Mesenchymal stem cell (in vitro differentiated cells and primary cell): ENCODE results near the gene PANK2.

Experiments
- DNase-seq: peaks from one replicate; pipeline ENCODE4 v3.0.0-alpha.2; 2013
- H2AFZ ChIP-seq: one replicate; pipeline ENCODE4 v1.6.1; 2013; ENCODE audit warnings: low read depth, mild to moderate bottlenecking, control low read depth, inconsistent platforms, low read length, moderate library complexity
- H2AK5ac ChIP-seq: 2 replicates; pipeline ENCODE4 v1.6.1; 2013; ENCODE audit warnings: low read length, moderate library complexity, mild to moderate bottlenecking, inconsistent platforms; ENCODE audit not compliant: severe bottlenecking
- H2BK120ac ChIP-seq: one replicate; pipeline ENCODE4 v1.6.1; 2013; ENCODE audit warnings: low read depth, mild to moderate bottlenecking, inconsistent platforms, low read length, moderate library complexity
- H2BK12ac ChIP-seq, 2 experiments: one replicate each; pipeline ENCODE4 v1.6.1; 2013; ENCODE audit warnings: inconsistent platforms in 2 of 2, low read length in 2 of 2, mild to moderate bottlenecking in 2 of 2, moderate library complexity in 2 of 2, control low read depth in 1 of 2
- H2BK15ac ChIP-seq: one replicate; pipeline ENCODE4 v1.6.1; 2013; ENCODE audit warnings: mild to moderate bottlenecking, low read depth, inconsistent platforms; ENCODE audit not compliant: poor library complexity, severe bottlenecking
- H2BK5ac ChIP-seq: 2 replicates; pipeline ENCODE4 v1.6.1; 2013; ENCODE audit warnings: low read depth, mild to moderate bottlenecking, low read length, control low read depth, inconsistent platforms; ENCODE audit not compliant: poor library complexity, severe bottlenecking
- H3K14ac ChIP-seq, 2 experiments: one replicate each; pipeline ENCODE4 v1.6.1; 2013; ENCODE audit warnings: inconsistent platforms in 2 of 2, low read length in 2 of 2, control low read depth in 1 of 2, mild to moderate bottlenecking in 1 of 2, moderate library complexity in 1 of 2
- H3K18ac ChIP-seq, 2 experiments: one replicate each; pipeline ENCODE4 v1.6.1; 2013; ENCODE audit warnings: inconsistent platforms in 2 of 2, low read length in 2 of 2, control low read depth in 1 of 2, low read depth in 1 of 2, mild to moderate bottlenecking in 1 of 2
- H3K23ac ChIP-seq, 2 experiments: one replicate each; pipeline ENCODE4 v1.6.1; 2013; ENCODE audit warnings: inconsistent platforms in 2 of 2, low read length in 2 of 2, mild to moderate bottlenecking in 2 of 2, moderate library complexity in 2 of 2, control low read depth in 1 of 2
- H3K27ac ChIP-seq: 2 replicates; pipeline ENCODE4 v1.5.1; 2013; ENCODE audit warnings: mild to moderate bottlenecking, moderate library complexity, low read length, control low read depth, inconsistent platforms; ENCODE audit not compliant: poor library complexity, severe bottlenecking
- H3K27me3 ChIP-seq, 2 experiments: 2 replicates each; pipeline versions ENCODE4 v1.6.1 to v1.7.0; 2013; ENCODE audit warnings: low read length in 2 of 2, mild to moderate bottlenecking in 2 of 2, moderate library complexity in 2 of 2, control low read depth in 1 of 2, inconsistent platforms in 1 of 2; ENCODE audit not compliant: control insufficient read depth in 1 of 2, insufficient read depth in 1 of 2
- H3K36me3 ChIP-seq, 2 experiments: 2 replicates each; pipeline versions ENCODE4 v1.6.1 to v1.7.0; 2013; ENCODE audit warnings: low read length in 2 of 2, control low read depth in 1 of 2, inconsistent platforms in 1 of 2, low read depth in 1 of 2, mild to moderate bottlenecking in 1 of 2; ENCODE audit not compliant: insufficient read depth in 2 of 2, control insufficient read depth in 1 of 2
- H3K4ac ChIP-seq, 2 experiments: one replicate each; pipeline ENCODE4 v1.6.1; 2013; ENCODE audit warnings: inconsistent platforms in 2 of 2, low read length in 2 of 2, mild to moderate bottlenecking in 2 of 2, moderate library complexity in 2 of 2, control low read depth in 1 of 2, low read depth in 1 of 2
- H3K4me1 ChIP-seq: 2 replicates; pipeline ENCODE4 v1.6.1; 2013; ENCODE audit warnings: low read depth, low read length, control low read depth; ENCODE audit not compliant: control insufficient read depth, insufficient read depth
- H3K4me2 ChIP-seq: 2 replicates; pipeline ENCODE4 v1.6.1; 2013; ENCODE audit warnings: low read length, mild to moderate bottlenecking, inconsistent platforms; ENCODE audit not compliant: poor library complexity, severe bottlenecking
- H3K4me3 ChIP-seq, 2 experiments: 2 replicates each; pipeline versions ENCODE4 v1.5.1 to v1.7.0; 2013; ENCODE audit warnings: low read length in 2 of 2, mild to moderate bottlenecking in 2 of 2, control low read depth in 1 of 2, low read depth in 1 of 2; ENCODE audit not compliant: insufficient read depth in 1 of 2
- H3K79me1 ChIP-seq: replicated peaks from 2 replicates; pipeline ENCODE4 v1.6.1; 2013; ENCODE audit warnings: mild to moderate bottlenecking, control low read depth, low read length, inconsistent platforms; ENCODE audit not compliant: poor library complexity, severe bottlenecking
- H3K9ac ChIP-seq: 2 replicates; pipeline ENCODE4 v1.7.0; 2013; ENCODE audit warnings: mild to moderate bottlenecking, low read length, moderate library complexity
- H3K9me3 ChIP-seq: 2 replicates; pipeline ENCODE4 v1.7.0; 2013; ENCODE audit warnings: mild to moderate bottlenecking, low read length; ENCODE audit not compliant: control insufficient read depth
- H4K8ac ChIP-seq: one replicate; pipeline ENCODE4 v1.6.1; 2013; ENCODE audit warnings: inconsistent platforms, mild to moderate bottlenecking, low read length, moderate library complexity
- H4K91ac ChIP-seq: one replicate; pipeline ENCODE4 v1.6.1; 2013; ENCODE audit warnings: mild to moderate bottlenecking, low read length, inconsistent platforms
- WGBS: methylation state at CpG from one replicate; pipeline ENCODE4 v1.1.7; 2013; ENCODE audit warnings: mixed read lengths; 5-methylcytosine and 5-hydroxymethylcytosine counted together

PANK2 gene

GRCh38 chr20:3865152-3865886 lies 23.9 kb upstream of the PANK2 start:
- no peak overlapping the region for H2BK120ac ChIP-seq
- no peak overlapping the region for H3K9ac ChIP-seq
- no peak overlapping the region for H2BK5ac ChIP-seq
- peaks cover 41% of the 10 kb centered on the region for H3K79me1 ChIP-seq
- H3K27ac ChIP-seq: no peak overlapping the region
- H2AK5ac ChIP-seq: no peak overlapping the region
- no peak overlapping the region for H2BK12ac ChIP-seq
- no peak overlapping the region for H2AFZ ChIP-seq
- H3K18ac ChIP-seq: no peak overlapping the region
- H3K4me1 ChIP-seq: peaks cover 6% of the 10 kb centered on the region
- H3K27me3 ChIP-seq: no peaks in the 10 kb centered on the region
- H3K23ac ChIP-seq: no peak overlapping the region
- H3K4me2 ChIP-seq: no peak overlapping the region
- H3K36me3 ChIP-seq: peaks cover 79 to 92% of the 10 kb centered on the region in 2 experiments
- H4K8ac ChIP-seq: no peak overlapping the region
- H3K14ac ChIP-seq: no peak overlapping the region
- WGBS: 97% methylated on average over 14 of the region's 14 CpGs
- H3K4ac ChIP-seq: no peak overlapping the region
- H3K4me3 ChIP-seq: no peak overlapping the region
- no peak overlapping the region for H2BK15ac ChIP-seq
- no peak for DNase-seq
- no peak overlapping the region for H4K91ac ChIP-seq
- no peaks in the 10 kb centered on the region for H3K9me3 ChIP-seq

- Histone ChIP-seq H3K4me3 (no peak overlapping the region), H3K9ac (no peak overlapping the region), H2BK15ac (no peak overlapping the region), H2BK5ac (no peak overlapping the region), H2AFZ (no peak overlapping the region), H3K23ac (no peak overlapping the region), H2BK12ac (no peak overlapping the region), H3K4ac (no peak overlapping the region), H4K91ac (no peak overlapping the region), H3K14ac (no peak overlapping the region), H2AK5ac (no peak overlapping the region), H3K4me1 (peaks cover 6% of the 10 kb centered on the region), H3K27me3 (no peaks in the 10 kb centered on the region), H3K9me3 (no peaks in the 10 kb centered on the region), H2BK120ac (no peak overlapping the region), H3K36me3 (peaks cover 79 to 89% of the 10 kb centered on the region in 2 experiments), H3K18ac (no peak overlapping the region), H4K8ac (no peak overlapping the region), H3K27ac (no peak overlapping the region), H3K4me2 (no peak overlapping the region), H3K79me1 (peaks cover 41% of the 10 kb centered on the region)
- 95% methylated on average over 10 of the region's 14 CpGs for WGBS
- no peak for DNase-seq
These were observed 23.2 kb upstream of the PANK2 start for GRCh38 chr20:3865887-3866407.

- Histone ChIP-seq H2AFZ (no peak overlapping the region), H3K4me3 (no peak overlapping the region), H3K4ac (no peak overlapping the region), H2BK15ac (no peak overlapping the region), H4K91ac (no peak overlapping the region), H3K4me1 (peaks cover 6% of the 10 kb centered on the region), H3K79me1 (peaks cover 42% of the 10 kb centered on the region), H2AK5ac (no peak overlapping the region), H4K8ac (no peak overlapping the region), H3K14ac (no peak overlapping the region), H3K27ac (no peak overlapping the region), H2BK120ac (no peak overlapping the region), H3K9ac (no peak overlapping the region), H2BK12ac (no peak overlapping the region), H3K27me3 (no peaks in the 10 kb centered on the region), H3K36me3 (peaks cover 79 to 90% of the 10 kb centered on the region in 2 experiments), H3K4me2 (no peak overlapping the region), H3K18ac (no peak overlapping the region), H3K23ac (no peak overlapping the region), H2BK5ac (no peak overlapping the region), H3K9me3 (no peaks in the 10 kb centered on the region)
- 83% methylated on average over 3 of the region's 3 CpGs for WGBS
- no peak for DNase-seq
These were observed 22.7 kb upstream of the PANK2 start for GRCh38 chr20:3866464-3866863.

DNA sequence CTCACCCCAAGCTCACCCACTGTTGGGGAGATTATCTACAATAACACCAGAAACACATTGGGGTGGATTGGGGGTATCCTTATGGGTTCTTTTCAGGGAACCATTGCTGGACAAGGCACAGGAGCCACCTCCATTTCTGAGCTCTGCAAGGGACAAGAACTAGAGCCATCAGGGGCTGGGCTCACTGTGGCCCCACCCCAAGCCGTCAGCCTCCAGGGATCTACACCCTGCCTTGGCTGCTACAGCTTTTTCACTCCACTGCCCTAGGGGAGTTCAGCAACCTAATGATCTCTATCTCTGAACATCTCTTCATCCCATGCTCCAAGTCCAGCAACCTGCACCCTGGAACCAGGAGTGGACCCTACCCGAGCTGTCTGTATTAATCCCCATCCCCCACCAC lies 21.4 kb upstream of the PANK2 start:
- Histone ChIP-seq H3K36me3 (peaks cover 68 to 90% of the 10 kb centered on the region in 2 experiments), H3K27ac (no peak overlapping the region)
- WGBS: 95% methylated on average over 2 of the region's 2 CpGs

More for the DNA sequence above, 21.4 kb upstream of the PANK2 start:
- H3K18ac ChIP-seq: no peak overlapping the region
- H3K9me3 ChIP-seq: no peaks in the 10 kb centered on the region
- H3K27me3 ChIP-seq: no peaks in the 10 kb centered on the region
- no peak overlapping the region for H3K9ac ChIP-seq
- H2AK5ac ChIP-seq: no peak overlapping the region
- DNase-seq: no peak
- H2AFZ ChIP-seq: no peak overlapping the region
- H3K4me1 ChIP-seq: peaks cover 6% of the 10 kb centered on the region
- no peak overlapping the region for H2BK12ac ChIP-seq
- H3K23ac ChIP-seq: peak overlapping the region in 1 of 2 experiments; percentile 6
- no peak overlapping the region for H3K4me3 ChIP-seq
- H2BK120ac ChIP-seq: no peak overlapping the region
- H3K4ac ChIP-seq: no peak overlapping the region
- H4K8ac ChIP-seq: no peak overlapping the region
- H2BK15ac ChIP-seq: no peak overlapping the region
- no peak overlapping the region for H2BK5ac ChIP-seq
- H3K4me2 ChIP-seq: no peak overlapping the region
- H4K91ac ChIP-seq: no peak overlapping the region
- H3K14ac ChIP-seq: no peak overlapping the region
- peaks cover 41% of the 10 kb centered on the region for H3K79me1 ChIP-seq
